Measurements from ENCODE around the gene TBCA. TPM values are rescaled to one million over a fixed set of nuclear protein-coding genes. Genes with fewer than 3 reads are reported as not detected.

TBCA gene
- total and polyA plus RNA-seq, 9 of the 15 experiments (the other 6 are each of a cell fraction or from before 2014, with no cell fraction given): 164 to 661 (median 334) TPM

GRCh38 chr5:77775790-77776553 lies at the start of gene TBCA (continued):
- peak; percentile 89 for TF ChIP-seq ZNF282 (CRISPR knock-in tag; IDR thresholded peaks at IDR 0.05)
- TF ChIP-seq ZNF134 (CRISPR knock-in tag; conservative IDR thresholded peaks at IDR 0.05): peak; percentile 80
- TF ChIP-seq MYC (IDR thresholded peaks at IDR 0.05; ENCODE audit: low read depth, low read length): peak; percentile 75; the same call in 1 of the 2 replicates
- TF ChIP-seq MYC (CRISPR knock-in tag; IDR thresholded peaks at IDR 0.05; ENCODE audit: borderline replicate concordance, low read depth): no peak
- peak; percentile 57; the same call in 1 of the 2 replicates for TF ChIP-seq FOXP4 (CRISPR knock-in tag; IDR thresholded peaks at IDR 0.05; ENCODE audit: borderline replicate concordance)
- TF ChIP-seq CEBPB (tag; IDR thresholded peaks at IDR 0.05): no peak
- no peak for TF ChIP-seq ZNF778 (CRISPR knock-in tag; IDR thresholded peaks at IDR 0.05)
- TF ChIP-seq CHD2 (IDR thresholded peaks at IDR 0.05; ENCODE audit: low read depth, low read length): peak; percentile 60
- no peak for TF ChIP-seq PCBP2 (IDR thresholded peaks at IDR 0.05; ENCODE audit: low read depth, low read length, poor library complexity, severe bottlenecking)
- TF ChIP-seq SAFB2 (IDR thresholded peaks at IDR 0.05; ENCODE audit: borderline replicate concordance, low read depth, low read length, severe bottlenecking): no peak
- no peak for TF ChIP-seq EWSR1 (IDR thresholded peaks at IDR 0.05; ENCODE audit: borderline replicate concordance, low read depth, partially characterized antibody)
- TF ChIP-seq ZNF707 (CRISPR knock-in tag; conservative IDR thresholded peaks at IDR 0.05): no peak
- TF ChIP-seq SMARCA5 (IDR thresholded peaks at IDR 0.05): no peak
- TF ChIP-seq USF2 (CRISPR knock-in tag; IDR thresholded peaks at IDR 0.05): peak; percentile 93
- TF ChIP-seq MLLT1 (IDR thresholded peaks at IDR 0.05): no peak
- no peak for TF ChIP-seq CEBPZ (IDR thresholded peaks at IDR 0.05; ENCODE audit: borderline replicate concordance, low read depth, low read length)
- no peak for TF ChIP-seq ZSCAN32 (CRISPR knock-in tag; IDR thresholded peaks at IDR 0.05)
- peak; percentile 41; the same call in 1 of the 2 replicates for TF ChIP-seq HMGXB4 (CRISPR knock-in tag; IDR thresholded peaks at IDR 0.05)
